GM12875 (cell line): Measurements from ENCODE around the gene SRSF3.
"Not testable (repeated sequence)": the region's sequence is repeated elsewhere in the genome, so short reads cannot be mapped to it uniquely, and the experiment has no call there.

Experiments
- H3K4me3 ChIP-seq: one replicate; pipeline ENCODE4 v1.5.1; 2011; ENCODE audit warnings: low read depth, low read length, control low read depth
- TF ChIP-seq, protein P1 (sequence below): IDR thresholded peaks from 2 replicates; pipeline ENCODE4 v1.5.1; 2011; ENCODE audit warnings: low read depth, mild to moderate bottlenecking, control low read depth, inconsistent platforms, low read length, moderate library complexity, borderline replicate concordance; ENCODE audit not compliant: insufficient read depth

Gene SRSF3

GRCh38 chr6:36642913-36643817, 49.0 kb downstream of the SRSF3 start:
- TF ChIP-seq, protein P1, sequence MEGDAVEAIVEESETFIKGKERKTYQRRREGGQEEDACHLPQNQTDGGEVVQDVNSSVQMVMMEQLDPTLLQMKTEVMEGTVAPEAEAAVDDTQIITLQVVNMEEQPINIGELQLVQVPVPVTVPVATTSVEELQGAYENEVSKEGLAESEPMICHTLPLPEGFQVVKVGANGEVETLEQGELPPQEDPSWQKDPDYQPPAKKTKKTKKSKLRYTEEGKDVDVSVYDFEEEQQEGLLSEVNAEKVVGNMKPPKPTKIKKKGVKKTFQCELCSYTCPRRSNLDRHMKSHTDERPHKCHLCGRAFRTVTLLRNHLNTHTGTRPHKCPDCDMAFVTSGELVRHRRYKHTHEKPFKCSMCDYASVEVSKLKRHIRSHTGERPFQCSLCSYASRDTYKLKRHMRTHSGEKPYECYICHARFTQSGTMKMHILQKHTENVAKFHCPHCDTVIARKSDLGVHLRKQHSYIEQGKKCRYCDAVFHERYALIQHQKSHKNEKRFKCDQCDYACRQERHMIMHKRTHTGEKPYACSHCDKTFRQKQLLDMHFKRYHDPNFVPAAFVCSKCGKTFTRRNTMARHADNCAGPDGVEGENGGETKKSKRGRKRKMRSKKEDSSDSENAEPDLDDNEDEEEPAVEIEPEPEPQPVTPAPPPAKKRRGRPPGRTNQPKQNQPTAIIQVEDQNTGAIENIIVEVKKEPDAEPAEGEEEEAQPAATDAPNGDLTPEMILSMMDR, result no peak
- H3K4me3 ChIP-seq, result no peak overlapping the region

- TF ChIP-seq, protein P1, result no peak
- no peak overlapping the region for H3K4me3 ChIP-seq
Observed at GRCh38 chr6:36643977-36644376, 49.8 kb downstream of the SRSF3 start.

GRCh38 chr6:36649086-36649485, 54.9 kb downstream of the SRSF3 start:
- no peak overlapping the region for H3K4me3 ChIP-seq
- TF ChIP-seq, protein P1, result no peak

DNA sequence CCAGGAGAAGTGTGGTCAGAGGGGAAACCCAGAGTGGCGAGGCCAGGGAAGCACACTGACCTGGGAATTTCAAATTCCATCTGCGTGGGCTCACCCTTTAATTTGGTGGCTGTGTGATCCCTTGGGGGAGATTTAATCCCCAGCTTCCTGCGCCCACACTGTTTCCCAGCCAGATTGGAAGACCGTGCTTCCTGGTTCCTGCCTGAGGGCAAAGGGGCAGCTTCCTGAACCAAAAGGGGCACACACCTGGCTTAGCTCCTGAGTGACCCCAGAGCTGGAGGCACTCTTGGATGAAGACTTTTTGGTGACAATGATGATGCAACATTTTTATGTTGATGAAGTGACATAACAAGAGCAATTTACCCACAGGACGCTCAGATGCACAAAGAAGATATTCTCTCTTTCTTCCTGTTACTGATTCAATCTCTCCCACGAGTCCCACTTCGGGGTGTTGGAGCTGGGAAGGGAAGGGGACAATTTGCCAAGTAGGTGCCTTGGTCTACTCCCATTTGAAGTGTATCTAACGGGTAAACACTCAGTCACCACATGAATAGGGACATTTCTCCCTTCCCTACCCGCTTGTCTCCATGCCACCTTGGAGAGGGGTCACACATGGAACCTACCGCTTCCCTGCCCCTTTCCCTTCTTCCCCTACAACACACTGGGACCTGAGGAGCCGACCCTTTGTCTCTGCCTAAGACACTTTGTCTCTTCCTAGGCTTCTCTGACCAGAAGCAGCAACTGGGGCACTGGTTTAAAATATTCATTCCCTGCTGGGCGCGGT, 55.7 kb downstream of the SRSF3 start:
- no peak overlapping the region for H3K4me3 ChIP-seq
- TF ChIP-seq, protein P1, result no peak

GRCh38 chr6:36650848-36651478, 56.8 kb downstream of the SRSF3 start:
- TF ChIP-seq, protein P1, result no peak

GRCh38 chr6:36651659-36652379, 57.7 kb downstream of the SRSF3 start:
- TF ChIP-seq, protein P1, result no peak
- no peak overlapping the region for H3K4me3 ChIP-seq

More at GRCh38 chr6:36650848-36651478, 56.8 kb downstream of the SRSF3 start:
- no peak overlapping the region for H3K4me3 ChIP-seq

- not testable (repeated sequence) for H3K4me3 ChIP-seq
Observed at GRCh38 chr6:36654469-36654868, 60.3 kb downstream of the SRSF3 start.
